Stimulated activated CD8-positive, alpha-beta memory T cell treated with anti-CD3 and anti-CD28 coated beads, Interleukin-4, amount 100 ng/mL, for 1 hour (primary cell): ENCODE data around the gene ABLIM2.

Experiments
- DNase-seq, 2 donors: peaks; one replicate each; pipeline ENCODE4 v3.0.0-alpha.2; 2020; ENCODE audit warnings: low read depth in 2 of 2, low spot score in 1 of 2

Gene ABLIM2

GRCh38 chr4:8008391-8008790 is 150.2 kb downstream of the ABLIM2 start:
- DNase-seq = no peak

- DNase-seq = no peak
These were observed 151.0 kb downstream of the ABLIM2 start for GRCh38 chr4:8007581-8007980.

- no peak for DNase-seq
These were observed 152.1 kb downstream of the ABLIM2 start for GRCh38 chr4:8006471-8006870.

GRCh38 chr4:8005814-8006215 is 152.8 kb downstream of the ABLIM2 start:
- no peak for DNase-seq

- no peak for DNase-seq
These were observed 153.4 kb downstream of the ABLIM2 start for GRCh38 chr4:8005033-8005808.

- no peak for DNase-seq
These were observed 154.5 kb downstream of the ABLIM2 start for GRCh38 chr4:8004066-8004465.

- no peak for DNase-seq
These were observed 155.9 kb downstream of the ABLIM2 start for GRCh38 chr4:8002525-8003309.

- DNase-seq = no peak
These were observed 156.9 kb downstream of the ABLIM2 start for GRCh38 chr4:8001564-8002355.

GRCh38 chr4:8000721-8001491 is 157.7 kb downstream of the ABLIM2 start:
- no peak for DNase-seq

- DNase-seq = no peak
These were observed 158.4 kb downstream of the ABLIM2 start for GRCh38 chr4:8000247-8000646.

GRCh38 chr4:7999695-8000094 is 158.9 kb downstream of the ABLIM2 start:
- DNase-seq = no peak

- DNase-seq = no peak
These were observed 159.3 kb downstream of the ABLIM2 start for GRCh38 chr4:7999279-7999678.

GRCh38 chr4:7998447-7998846 is 160.2 kb downstream of the ABLIM2 start:
- DNase-seq = no peak

GRCh38 chr4:7995866-7996265 is 162.7 kb downstream of the ABLIM2 start:
- DNase-seq = no peak

- no peak for DNase-seq
These were observed 163.5 kb downstream of the ABLIM2 start for GRCh38 chr4:7995135-7995534.

GRCh38 chr4:7993671-7994070 is 164.9 kb downstream of the ABLIM2 start:
- no peak for DNase-seq

GRCh38 chr4:7992846-7993245 is 165.8 kb downstream of the ABLIM2 start:
- DNase-seq = no peak

GRCh38 chr4:7990807-7991459 is 167.7 kb downstream of the ABLIM2 start:
- DNase-seq = no peak

GRCh38 chr4:7989654-7990053 is 169.0 kb downstream of the ABLIM2 start:
- DNase-seq = no peak

GRCh38 chr4:7988437-7988836 is 170.2 kb downstream of the ABLIM2 start:
- DNase-seq = no peak
